ENCODE results near the gene PIM3. TPM values are rescaled to one million over a fixed set of nuclear protein-coding genes. Genes with fewer than 3 reads are reported as not detected.

The PIM3 gene
- total RNA-seq (2021) = 42.9 to 45.7 TPM (median 44.3 TPM) in 3 replicates
- Bru-seq, nascent RNA = percentile 78 among the genes with signal in this experiment
- long read RNA-seq, experiment 1, transcript PIM3-201 (6 exons, 2,369 nt) = major isoform, 190 of 237 reads
- long read RNA-seq, experiment 1, partial matches to known transcripts = 28 of 237 reads
- long read RNA-seq, experiment 1, other reads (novel, unspliced or antisense) = 19 of 237 reads
- long read RNA-seq, experiment 2, transcript PIM3-201 (6 exons, 2,369 nt) = major isoform, 42 of 82 reads
- long read RNA-seq, experiment 2, partial matches to known transcripts = 26 of 82 reads
- long read RNA-seq, experiment 2, other reads (novel, unspliced or antisense) = 14 of 82 reads
- long read RNA-seq, experiment 3 = 0 reads

DNA sequence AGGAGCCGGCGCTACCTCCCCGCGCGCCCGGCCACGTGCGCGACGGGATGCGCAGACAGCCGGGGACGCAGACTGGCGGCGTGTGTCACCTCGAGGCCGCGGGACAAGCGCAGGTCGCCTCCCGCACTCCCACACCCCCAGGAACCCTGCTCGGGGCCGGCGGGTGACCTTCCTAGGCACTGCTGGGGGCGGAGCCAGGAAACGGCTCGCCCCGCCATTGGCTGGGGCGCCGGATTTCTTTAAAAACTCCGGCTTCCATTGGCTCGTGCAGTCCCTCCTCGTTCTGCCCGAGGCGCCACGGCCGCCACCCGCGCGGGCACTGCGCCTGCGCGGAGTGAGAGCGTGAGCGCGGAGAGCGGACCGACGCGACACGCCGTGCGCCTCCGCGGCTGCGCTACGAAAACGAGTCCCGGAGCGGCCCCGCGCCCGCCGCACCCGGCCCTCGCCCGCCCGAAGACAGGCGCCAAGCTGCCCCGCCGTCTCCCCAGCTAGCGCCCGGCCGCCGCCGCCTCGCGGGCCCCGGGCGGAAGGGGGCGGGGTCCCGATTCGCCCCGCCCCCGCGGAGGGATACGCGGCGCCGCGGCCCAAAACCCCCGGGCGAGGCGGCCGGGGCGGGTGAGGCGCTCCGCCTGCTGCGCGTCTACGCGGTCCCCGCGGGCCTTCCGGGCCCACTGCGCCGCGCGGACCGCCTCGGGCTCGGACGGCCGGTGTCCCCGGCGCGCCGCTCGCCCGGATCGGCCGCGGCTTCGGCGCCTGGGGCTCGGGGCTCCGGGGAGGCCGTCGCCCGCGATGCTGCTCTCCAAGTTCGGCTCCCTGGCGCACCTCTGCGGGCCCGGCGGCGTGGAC lies at the start of gene PIM3:
Gene PIM3 (plus strand): TSS at position 614 of the 846 bp plus-strand sequence. CDS start 176 bp downstream, at position 790.
- H3K36me3 Mint-ChIP-seq = peaks cover 7% of the 10 kb centered on the region
- POLR2A ChIA-PET = no interaction called here
- H3K27me3 Mint-ChIP-seq (ENCODE audit: low read depth) = no peaks in the 10 kb centered on the region; the same call in 1 of the 2 replicates
- H3K9me3 Mint-ChIP-seq = no peaks in the 10 kb centered on the region
- no peak within 1 kb of the TSS; the same call in 1 of the 2 replicates for H3K27ac Mint-ChIP-seq
- CTCF ChIA-PET = interaction anchor here (1.0 to 1.6 kb wide), 2 partner anchors 14 to 29 kb away, joined by 4 to 5 read pairs; no protein-coding TSS in a partner anchor
- DNase-seq (ENCODE audit: low spot score) (peak; percentile 88), ATAC-seq (peak; percentile 85)
- H3K4me1 Mint-ChIP-seq = peaks cover 5% of the 10 kb centered on the region; the same call in 1 of the 2 replicates
- H3K4me3 Mint-ChIP-seq = peak within 1 kb of the TSS; percentile 81
- TF ChIP-seq, protein P1, sequence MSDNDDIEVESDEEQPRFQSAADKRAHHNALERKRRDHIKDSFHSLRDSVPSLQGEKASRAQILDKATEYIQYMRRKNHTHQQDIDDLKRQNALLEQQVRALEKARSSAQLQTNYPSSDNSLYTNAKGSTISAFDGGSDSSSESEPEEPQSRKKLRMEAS (CRISPR knock-in tag; IDR thresholded peaks at IDR 0.05) = peak; percentile 72; the same call in 1 of the 2 replicates
- TF ChIP-seq NR3C1 (CRISPR knock-in tag; conservative IDR thresholded peaks at IDR 0.05; ENCODE audit: low read depth) (no peak), ESRRA (CRISPR knock-in tag; IDR thresholded peaks at IDR 0.05; ENCODE audit: borderline replicate concordance) (peak; percentile 67; the same call in 1 of the 2 replicates), ZNF219 (CRISPR knock-in tag; IDR thresholded peaks at IDR 0.05; ENCODE audit: borderline replicate concordance) (no peak), GTF2I (CRISPR knock-in tag; conservative IDR thresholded peaks at IDR 0.05) (no peak), NFYB (CRISPR knock-in tag; conservative IDR thresholded peaks at IDR 0.05; ENCODE audit: low read depth) (peak; percentile 58), PRRX2 (CRISPR knock-in tag; IDR thresholded peaks at IDR 0.05) (no peak), IRF2 (CRISPR knock-in tag; IDR thresholded peaks at IDR 0.05; ENCODE audit: borderline replicate concordance, low read depth) (no peak), MXD4 (CRISPR knock-in tag; IDR thresholded peaks at IDR 0.05; ENCODE audit: borderline replicate concordance) (no peak)
- TF ChIP-seq, protein P2, sequence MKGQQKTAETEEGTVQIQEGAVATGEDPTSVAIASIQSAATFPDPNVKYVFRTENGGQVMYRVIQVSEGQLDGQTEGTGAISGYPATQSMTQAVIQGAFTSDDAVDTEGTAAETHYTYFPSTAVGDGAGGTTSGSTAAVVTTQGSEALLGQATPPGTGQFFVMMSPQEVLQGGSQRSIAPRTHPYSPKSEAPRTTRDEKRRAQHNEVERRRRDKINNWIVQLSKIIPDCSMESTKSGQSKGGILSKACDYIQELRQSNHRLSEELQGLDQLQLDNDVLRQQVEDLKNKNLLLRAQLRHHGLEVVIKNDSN (CRISPR knock-in tag; IDR thresholded peaks at IDR 0.05) = 0 out of 2 replicates have a peak, but pooled peaks have one; percentile 26
- TF ChIP-seq, protein P3, sequence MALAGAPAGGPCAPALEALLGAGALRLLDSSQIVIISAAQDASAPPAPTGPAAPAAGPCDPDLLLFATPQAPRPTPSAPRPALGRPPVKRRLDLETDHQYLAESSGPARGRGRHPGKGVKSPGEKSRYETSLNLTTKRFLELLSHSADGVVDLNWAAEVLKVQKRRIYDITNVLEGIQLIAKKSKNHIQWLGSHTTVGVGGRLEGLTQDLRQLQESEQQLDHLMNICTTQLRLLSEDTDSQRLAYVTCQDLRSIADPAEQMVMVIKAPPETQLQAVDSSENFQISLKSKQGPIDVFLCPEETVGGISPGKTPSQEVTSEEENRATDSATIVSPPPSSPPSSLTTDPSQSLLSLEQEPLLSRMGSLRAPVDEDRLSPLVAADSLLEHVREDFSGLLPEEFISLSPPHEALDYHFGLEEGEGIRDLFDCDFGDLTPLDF (CRISPR knock-in tag; IDR thresholded peaks at IDR 0.05) = no peak
- TF ChIP-seq, protein P4, sequence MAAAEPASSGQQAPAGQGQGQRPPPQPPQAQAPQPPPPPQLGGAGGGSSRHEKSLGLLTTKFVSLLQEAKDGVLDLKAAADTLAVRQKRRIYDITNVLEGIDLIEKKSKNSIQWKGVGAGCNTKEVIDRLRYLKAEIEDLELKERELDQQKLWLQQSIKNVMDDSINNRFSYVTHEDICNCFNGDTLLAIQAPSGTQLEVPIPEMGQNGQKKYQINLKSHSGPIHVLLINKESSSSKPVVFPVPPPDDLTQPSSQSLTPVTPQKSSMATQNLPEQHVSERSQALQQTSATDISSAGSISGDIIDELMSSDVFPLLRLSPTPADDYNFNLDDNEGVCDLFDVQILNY (CRISPR knock-in tag; IDR thresholded peaks at IDR 0.05) = no peak; the same call in 1 of the 2 replicates
- TF ChIP-seq, protein P5, sequence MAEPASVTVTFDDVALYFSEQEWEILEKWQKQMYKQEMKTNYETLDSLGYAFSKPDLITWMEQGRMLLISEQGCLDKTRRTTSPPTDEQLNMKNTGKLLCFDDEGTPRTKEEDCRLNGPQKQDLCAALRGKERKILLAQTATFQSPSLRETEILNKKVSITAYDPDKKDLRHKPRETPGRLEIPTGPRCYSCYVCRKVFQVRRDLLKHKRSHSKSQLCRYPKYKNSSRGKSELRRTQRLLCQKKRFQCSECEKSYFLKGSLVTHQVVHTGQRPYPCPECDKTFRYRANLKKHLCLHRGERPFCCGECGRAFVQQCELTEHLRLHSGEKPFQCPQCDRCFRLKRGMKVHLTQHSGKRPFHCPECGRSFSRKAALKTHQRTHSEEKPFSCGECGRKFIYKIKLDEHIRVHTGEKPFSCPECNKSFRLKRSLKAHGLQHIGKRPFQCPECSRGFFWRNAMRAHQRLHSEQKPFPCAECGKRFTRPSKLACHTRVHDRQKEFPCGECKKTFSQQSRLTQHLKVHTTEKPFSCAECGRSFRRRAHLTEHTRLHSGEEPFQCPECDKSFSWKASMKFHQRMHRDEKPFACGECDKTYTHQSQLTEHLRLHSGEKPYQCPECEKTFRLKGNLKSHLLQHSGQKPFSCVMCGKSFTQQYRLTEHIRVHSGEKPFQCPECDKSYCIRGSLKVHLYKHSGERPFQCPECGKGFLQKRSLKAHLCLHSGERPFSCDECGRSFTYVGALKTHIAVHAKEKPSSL (CRISPR knock-in tag; conservative IDR thresholded peaks at IDR 0.05) = no peak
- TF ChIP-seq, protein P6, sequence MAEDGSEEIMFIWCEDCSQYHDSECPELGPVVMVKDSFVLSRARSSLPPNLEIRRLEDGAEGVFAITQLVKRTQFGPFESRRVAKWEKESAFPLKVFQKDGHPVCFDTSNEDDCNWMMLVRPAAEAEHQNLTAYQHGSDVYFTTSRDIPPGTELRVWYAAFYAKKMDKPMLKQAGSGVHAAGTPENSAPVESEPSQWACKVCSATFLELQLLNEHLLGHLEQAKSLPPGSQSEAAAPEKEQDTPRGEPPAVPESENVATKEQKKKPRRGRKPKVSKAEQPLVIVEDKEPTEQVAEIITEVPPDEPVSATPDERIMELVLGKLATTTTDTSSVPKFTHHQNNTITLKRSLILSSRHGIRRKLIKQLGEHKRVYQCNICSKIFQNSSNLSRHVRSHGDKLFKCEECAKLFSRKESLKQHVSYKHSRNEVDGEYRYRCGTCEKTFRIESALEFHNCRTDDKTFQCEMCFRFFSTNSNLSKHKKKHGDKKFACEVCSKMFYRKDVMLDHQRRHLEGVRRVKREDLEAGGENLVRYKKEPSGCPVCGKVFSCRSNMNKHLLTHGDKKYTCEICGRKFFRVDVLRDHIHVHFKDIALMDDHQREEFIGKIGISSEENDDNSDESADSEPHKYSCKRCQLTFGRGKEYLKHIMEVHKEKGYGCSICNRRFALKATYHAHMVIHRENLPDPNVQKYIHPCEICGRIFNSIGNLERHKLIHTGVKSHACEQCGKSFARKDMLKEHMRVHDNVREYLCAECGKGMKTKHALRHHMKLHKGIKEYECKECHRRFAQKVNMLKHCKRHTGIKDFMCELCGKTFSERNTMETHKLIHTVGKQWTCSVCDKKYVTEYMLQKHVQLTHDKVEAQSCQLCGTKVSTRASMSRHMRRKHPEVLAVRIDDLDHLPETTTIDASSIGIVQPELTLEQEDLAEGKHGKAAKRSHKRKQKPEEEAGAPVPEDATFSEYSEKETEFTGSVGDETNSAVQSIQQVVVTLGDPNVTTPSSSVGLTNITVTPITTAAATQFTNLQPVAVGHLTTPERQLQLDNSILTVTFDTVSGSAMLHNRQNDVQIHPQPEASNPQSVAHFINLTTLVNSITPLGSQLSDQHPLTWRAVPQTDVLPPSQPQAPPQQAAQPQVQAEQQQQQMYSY (CRISPR knock-in tag; IDR thresholded peaks at IDR 0.05) = no peak
- TF ChIP-seq, protein P7, sequence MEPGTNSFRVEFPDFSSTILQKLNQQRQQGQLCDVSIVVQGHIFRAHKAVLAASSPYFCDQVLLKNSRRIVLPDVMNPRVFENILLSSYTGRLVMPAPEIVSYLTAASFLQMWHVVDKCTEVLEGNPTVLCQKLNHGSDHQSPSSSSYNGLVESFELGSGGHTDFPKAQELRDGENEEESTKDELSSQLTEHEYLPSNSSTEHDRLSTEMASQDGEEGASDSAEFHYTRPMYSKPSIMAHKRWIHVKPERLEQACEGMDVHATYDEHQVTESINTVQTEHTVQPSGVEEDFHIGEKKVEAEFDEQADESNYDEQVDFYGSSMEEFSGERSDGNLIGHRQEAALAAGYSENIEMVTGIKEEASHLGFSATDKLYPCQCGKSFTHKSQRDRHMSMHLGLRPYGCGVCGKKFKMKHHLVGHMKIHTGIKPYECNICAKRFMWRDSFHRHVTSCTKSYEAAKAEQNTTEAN (CRISPR knock-in tag; IDR thresholded peaks at IDR 0.05) = no peak
- TF ChIP-seq, protein P8, sequence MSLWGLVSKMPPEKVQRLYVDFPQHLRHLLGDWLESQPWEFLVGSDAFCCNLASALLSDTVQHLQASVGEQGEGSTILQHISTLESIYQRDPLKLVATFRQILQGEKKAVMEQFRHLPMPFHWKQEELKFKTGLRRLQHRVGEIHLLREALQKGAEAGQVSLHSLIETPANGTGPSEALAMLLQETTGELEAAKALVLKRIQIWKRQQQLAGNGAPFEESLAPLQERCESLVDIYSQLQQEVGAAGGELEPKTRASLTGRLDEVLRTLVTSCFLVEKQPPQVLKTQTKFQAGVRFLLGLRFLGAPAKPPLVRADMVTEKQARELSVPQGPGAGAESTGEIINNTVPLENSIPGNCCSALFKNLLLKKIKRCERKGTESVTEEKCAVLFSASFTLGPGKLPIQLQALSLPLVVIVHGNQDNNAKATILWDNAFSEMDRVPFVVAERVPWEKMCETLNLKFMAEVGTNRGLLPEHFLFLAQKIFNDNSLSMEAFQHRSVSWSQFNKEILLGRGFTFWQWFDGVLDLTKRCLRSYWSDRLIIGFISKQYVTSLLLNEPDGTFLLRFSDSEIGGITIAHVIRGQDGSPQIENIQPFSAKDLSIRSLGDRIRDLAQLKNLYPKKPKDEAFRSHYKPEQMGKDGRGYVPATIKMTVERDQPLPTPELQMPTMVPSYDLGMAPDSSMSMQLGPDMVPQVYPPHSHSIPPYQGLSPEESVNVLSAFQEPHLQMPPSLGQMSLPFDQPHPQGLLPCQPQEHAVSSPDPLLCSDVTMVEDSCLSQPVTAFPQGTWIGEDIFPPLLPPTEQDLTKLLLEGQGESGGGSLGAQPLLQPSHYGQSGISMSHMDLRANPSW (CRISPR knock-in tag; conservative IDR thresholded peaks at IDR 0.05; ENCODE audit: low read depth) = no peak
